ENCODE data around the gene FAM118B.

DNA sequence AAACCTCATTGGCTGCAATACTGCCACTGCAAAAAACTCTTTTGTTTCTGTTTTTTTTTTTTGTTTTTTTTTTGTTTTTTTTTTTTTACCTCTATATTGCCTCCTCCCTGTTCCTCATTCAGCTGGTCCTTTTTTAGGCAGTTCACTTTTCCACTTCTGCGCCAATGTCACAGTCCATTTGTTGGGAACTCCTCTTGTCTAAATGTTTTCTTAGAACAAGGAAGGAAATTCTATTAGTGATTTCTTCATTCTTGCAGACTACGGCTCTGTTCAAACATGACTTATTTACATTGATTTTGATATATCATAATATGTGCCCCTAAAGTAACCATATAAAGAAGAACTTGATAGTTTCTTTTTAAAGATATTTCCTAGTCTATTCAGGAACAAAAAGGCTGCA lies 2.9 kb downstream of the FAM118B start:
- TF ChIP-seq POLR2A (IDR thresholded peaks at IDR 0.05) (no peak), POLR2AphosphoS5 (IDR thresholded peaks at IDR 0.05) (no peak)
- TF ChIP-seq, protein P1, sequence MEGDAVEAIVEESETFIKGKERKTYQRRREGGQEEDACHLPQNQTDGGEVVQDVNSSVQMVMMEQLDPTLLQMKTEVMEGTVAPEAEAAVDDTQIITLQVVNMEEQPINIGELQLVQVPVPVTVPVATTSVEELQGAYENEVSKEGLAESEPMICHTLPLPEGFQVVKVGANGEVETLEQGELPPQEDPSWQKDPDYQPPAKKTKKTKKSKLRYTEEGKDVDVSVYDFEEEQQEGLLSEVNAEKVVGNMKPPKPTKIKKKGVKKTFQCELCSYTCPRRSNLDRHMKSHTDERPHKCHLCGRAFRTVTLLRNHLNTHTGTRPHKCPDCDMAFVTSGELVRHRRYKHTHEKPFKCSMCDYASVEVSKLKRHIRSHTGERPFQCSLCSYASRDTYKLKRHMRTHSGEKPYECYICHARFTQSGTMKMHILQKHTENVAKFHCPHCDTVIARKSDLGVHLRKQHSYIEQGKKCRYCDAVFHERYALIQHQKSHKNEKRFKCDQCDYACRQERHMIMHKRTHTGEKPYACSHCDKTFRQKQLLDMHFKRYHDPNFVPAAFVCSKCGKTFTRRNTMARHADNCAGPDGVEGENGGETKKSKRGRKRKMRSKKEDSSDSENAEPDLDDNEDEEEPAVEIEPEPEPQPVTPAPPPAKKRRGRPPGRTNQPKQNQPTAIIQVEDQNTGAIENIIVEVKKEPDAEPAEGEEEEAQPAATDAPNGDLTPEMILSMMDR (IDR thresholded peaks at IDR 0.05), result no peak
